SIG-M5 treated with dmso at 0.1 percent for 504 hours (cell line): ENCODE data around the gene NEU1.
"Not testable (repeated sequence)": the region's sequence is repeated elsewhere in the genome, so short reads cannot be mapped to it uniquely, and the experiment has no call there.

Experiments
- DNase-seq: peaks from one replicate; lab custom pipeline; 2025; ENCODE audit not compliant: unreplicated experiment; lab: John Stamatoyannopoulos, UW

Gene NEU1

DNA sequence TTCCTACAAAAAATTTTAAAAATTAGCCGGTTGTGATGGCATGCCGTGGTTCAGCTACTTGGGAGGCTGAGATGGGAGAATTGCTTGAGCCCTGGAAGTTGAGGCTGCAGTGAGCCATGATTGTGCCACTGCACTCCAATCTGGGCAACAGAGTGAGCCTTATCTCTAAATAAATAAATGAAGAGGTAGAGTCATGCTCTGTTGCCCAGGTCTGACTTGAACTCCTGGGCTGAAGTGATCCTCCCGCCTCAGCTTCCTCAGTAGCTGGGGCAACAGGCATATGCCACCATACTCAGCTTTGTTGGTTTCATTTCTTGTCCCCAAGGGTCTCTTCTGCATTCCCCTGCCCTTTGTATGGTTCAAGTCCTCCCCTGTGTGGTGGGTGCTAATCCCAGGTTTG, 18.1 kb downstream of the NEU1 start:
- DNase-seq, result no peak

DNA sequence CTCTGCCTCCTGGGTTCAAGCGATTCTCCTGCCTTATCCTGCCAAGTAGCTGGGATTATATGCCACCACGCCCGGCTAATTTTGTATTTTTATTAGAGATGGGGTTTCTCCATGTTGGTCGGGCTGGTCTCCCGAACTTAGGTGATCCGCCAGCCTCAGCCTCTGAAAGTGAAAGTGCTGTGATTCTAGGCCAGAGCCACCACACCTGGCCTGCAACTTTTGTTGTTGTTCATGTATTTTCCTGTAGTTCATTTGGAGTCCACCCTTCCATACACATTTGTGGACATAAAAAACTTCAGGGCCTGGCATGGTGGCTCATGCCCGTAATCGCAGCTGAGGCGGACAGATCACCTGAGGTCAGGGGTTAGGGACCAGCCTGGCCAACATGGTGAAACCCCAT, 20.6 kb downstream of the NEU1 start:
- no peak for DNase-seq

DNA sequence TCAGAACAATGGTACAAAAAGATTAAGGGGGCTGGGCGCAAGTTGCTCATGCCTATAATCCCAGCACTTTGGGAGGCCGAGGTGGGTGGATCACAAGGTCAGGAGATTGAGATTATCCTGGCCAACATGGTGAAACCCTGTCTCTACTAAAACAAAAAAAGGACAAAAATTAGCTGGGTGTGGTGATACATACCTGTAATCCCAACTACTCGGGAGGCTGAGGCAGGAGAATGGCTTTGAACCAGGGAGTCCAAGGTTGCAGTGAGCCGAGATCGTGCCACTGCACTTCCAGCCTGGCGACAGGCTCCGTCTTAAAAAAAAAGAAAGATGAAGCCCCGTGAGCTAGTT, 22.9 kb downstream of the NEU1 start:
- DNase-seq, result not testable (repeated sequence)

DNA sequence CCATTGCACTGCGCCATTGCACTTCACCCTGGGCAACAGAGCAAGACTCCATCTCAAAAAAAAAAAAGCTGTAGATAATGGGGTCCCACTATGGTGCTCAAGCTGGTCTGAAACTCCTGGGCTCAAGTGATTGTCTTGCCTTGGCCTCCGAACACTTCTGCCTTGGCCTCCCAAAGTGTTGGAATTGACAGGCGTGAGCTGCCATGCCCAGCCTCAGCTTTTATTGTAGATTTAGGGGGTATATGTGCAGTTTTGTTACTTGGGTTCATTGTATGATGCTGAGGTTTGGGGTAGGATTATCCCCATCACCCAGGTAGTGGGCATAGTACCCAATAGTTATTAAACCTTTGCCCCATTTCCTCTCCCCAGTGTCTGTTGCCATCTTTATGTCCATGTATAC, 23.7 kb downstream of the NEU1 start:
- DNase-seq, result no peak

DNA sequence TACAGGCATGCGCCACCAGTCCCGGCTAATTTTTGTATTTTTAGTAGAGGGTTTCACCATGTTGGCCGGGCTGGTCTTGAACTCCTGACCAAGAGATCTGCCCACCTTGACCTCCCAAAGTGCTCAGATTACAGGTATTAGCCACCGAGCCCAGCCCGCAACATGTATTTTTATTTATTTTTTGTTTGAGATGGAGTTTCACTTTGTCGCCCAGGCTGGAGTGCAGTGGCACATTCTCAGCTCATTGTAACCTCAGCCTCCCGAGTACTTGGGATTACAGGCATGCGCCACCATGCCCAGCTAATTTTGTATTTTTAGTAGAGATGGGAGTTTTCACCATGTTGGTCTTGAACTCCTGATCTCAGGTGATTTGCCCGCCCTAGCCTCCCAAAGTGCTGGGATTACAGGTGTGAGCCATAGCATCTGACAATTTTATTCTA, 24.5 kb downstream of the NEU1 start:
- not testable (repeated sequence) for DNase-seq

DNA sequence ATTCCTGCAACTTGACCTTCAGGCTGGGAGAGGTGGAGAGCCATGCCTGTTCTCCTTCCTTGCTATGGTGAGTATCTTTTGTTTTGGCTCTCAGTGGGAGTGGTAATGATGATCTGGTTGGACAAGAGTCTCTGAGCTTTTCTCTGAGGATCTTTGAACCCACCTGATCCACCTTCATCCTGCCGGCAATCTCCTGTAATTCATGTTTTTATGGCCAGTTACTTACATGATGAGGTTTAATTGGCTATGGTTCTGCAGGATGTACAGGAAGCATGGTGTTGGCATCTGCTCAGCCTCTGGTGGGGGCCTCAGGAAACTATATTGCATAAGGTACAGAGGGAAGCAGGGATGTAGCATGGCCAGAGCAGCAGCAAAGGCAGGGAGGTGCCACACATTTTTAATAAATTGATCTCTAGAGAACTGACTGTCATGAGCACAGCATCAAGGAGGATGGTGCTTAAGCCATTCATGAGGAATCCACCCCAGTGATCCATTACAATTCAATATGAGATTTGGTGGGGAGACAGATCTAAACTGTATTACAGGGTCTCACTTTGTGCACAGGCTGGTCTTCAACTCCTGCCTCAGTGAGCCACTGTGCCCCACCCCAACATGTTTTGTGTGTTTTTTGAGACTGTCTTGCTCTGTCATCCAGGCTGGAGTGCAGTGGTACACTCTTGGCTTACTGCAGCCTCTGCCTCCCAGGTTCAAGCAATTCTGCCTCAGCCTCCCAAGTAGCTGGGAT, 25.1 kb downstream of the NEU1 start:
- peak; percentile 31 for DNase-seq

DNA sequence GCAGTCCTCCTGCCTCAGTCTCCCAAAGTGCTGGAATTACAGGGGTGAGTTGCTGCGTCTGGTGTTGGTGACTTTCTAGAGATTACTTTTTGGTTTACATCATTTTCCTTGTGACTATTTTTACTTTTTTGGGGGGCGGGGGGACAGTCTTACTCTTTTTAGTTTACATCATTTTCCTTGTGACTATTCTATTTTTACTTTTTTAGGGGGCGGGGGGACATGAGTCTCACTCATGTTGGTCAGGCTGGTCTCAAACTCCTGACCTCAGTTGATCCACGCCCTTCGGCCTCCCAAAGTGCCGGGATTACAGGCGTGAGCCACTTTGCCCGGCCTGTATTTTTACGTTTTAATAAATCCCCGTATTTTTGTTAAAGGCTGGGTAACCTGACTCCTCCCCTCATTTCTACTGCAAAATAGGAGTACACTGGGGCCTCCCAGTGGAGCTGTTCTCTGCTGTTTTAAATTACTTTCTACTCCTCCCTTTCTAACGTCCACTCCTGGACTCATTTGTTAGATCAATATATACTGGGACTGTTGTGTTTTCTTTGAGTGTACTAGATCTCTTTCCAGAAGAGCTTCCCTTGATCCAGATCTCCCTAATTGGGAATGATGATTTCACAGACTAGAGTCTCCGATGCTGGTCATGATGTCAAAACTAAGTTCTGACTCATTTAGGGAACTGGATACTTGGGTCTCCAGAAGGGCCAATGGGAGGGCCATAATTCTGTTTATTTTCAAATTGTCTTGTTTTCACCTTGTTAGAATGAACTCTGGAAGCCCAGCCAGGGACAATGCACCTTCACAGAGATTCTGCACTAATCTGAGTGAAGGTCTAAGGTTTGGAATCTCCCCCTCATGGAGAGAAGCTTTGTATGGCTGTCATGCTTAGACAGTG, 25.9 kb downstream of the NEU1 start:
- DNase-seq, result peak; percentile 51

DNA sequence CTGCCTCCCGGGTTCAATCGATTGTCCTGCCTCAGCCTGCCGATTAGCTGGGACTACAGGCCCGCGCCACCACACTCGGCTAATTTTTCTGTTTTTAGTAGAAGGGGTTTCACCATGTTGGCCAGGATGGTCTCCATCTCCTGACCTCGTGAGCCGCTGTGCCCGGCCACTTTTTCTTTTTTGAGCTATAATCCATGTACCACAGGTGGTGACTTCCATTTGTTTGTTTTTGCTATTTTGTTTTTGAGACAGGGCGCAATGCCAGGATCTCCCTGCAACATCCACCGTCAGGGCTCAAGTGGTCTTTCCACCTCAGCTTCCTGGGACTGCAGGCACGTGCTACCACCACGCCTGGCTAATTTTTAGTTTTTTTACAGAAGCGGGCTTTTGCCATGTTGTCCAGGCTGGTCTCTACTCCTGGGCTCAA, 26.6 kb downstream of the NEU1 start:
- DNase-seq, result no peak

DNA sequence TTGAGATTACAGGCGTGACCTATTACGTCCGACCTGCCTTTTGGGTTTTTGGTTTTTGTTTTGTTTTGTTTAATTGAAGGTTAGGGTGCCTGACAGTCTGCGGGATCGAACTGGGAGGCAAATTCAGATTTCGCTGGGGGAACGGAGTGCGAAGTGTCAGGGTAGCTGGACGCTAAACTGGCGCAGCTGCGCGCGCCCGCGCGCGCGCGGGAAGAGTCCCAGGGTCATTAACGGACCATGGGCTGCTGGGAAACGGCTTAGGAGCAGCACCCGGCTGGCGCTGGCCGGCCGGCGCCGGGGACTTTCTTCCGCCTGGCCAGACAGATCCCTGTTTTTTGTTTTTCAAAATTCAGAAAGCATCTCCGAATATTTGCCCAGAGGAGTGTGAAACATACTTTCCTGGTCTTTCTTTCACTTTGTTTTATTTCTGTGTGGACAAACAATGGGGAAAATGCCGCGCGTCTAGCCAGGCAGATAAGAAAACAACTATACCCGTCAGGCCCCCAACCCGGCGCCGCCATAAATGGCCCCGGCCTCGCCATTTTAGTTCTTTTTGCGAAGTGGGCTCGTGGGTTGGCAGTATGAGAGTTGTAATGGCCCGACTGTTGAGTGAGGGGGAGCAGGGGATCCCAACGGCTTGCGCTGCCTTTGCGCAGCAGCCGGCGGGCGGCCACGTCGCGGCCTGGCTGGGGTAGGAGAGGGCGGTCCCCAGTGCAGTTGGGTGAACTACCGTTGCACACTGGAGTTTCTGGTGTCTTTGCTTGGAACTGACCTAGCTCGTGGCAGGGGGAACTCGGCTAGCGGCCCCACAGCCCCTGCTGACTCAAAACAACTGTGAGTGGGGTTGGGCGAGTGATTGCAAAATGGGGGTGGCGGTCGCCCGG, 28.0 kb downstream of the NEU1 start:
- DNase-seq, result peak; percentile 78

DNA sequence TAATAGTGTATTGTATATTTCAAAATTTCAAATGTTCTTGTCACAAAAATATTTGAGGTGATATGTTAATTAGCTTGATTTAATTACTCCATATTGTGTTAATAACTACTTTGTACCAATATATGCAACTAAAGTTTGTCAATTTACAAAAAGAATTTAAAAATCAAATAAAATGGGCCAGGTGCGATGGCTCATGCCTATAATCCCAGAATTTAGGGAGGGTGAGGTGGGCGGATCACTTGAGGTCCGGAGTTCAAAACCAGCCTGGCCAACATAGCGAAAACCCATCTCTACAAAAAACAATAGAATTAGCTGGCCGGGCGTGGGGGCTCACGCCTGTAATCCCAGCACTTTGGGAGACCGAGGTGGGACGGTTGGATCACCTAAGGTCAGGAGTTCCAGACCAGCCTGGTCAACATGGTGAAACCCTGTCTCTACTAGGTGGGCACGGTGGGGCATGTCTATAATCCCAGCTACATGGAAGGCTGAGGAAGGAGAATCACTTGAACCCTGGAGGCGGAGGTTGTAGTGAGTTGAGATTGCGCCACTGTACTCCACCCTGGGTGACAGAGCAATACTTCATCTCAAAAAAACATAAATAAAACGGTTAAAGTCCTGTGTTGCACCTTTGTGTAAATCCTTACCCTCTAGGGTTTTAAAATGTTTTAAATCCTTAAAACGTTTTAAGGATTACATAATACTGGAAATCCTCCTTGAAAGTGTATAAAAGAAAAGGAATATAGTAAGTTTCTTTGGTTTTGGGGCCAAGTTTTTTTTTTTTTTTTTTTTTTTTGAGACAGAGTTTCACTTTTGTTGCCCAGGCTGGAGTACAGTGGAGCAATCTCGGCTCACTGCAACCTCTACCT, 31.0 kb downstream of the NEU1 start:
- DNase-seq, result peak; percentile 51

DNA sequence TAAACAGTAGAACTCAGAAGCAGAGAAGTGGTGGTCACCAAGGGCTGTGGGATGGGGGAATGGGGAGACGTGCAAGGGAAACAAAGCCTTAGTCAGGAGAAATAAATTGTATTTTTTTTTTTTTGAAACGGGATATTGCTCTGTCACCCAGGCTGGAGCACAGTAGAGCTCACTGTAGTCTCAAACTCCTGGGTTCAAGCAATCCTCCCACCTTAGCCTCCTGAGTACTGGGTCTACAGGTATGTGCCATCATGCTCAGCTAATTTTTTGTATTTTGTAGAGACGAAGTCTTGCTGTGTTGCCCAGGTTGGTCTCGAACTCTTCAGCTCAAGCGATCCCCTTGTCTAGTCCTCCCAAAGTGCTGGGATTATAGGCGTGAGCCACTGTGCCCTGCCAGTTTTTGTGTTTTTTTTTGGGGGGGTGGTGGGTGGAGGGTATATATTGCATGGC, 31.7 kb downstream of the NEU1 start:
- no peak for DNase-seq

DNA sequence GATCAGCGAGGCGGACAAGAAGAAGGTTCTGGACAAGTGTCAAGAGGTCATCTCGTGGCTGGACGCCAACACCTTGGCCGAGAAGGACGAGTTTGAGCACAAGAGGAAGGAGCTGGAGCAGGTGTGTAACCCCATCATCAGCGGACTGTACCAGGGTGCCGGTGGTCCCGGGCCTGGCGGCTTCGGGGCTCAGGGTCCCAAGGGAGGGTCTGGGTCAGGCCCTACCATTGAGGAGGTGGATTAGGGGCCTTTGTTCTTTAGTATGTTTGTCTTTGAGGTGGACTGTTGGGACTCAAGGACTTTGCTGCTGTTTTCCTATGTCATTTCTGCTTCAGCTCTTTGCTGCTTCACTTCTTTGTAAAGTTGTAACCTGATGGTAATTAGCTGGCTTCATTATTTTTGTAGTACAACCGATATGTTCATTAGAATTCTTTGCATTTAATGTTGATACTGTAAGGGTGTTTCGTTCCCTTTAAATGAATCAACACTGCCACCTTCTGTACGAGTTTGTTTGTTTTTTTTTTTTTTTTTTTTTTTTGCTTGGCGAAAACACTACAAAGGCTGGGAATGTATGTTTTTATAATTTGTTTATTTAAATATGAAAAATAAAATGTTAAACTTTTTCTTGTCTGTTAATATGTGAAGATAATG, 32.9 kb downstream of the NEU1 start:
- DNase-seq, result peak; percentile 68

DNA sequence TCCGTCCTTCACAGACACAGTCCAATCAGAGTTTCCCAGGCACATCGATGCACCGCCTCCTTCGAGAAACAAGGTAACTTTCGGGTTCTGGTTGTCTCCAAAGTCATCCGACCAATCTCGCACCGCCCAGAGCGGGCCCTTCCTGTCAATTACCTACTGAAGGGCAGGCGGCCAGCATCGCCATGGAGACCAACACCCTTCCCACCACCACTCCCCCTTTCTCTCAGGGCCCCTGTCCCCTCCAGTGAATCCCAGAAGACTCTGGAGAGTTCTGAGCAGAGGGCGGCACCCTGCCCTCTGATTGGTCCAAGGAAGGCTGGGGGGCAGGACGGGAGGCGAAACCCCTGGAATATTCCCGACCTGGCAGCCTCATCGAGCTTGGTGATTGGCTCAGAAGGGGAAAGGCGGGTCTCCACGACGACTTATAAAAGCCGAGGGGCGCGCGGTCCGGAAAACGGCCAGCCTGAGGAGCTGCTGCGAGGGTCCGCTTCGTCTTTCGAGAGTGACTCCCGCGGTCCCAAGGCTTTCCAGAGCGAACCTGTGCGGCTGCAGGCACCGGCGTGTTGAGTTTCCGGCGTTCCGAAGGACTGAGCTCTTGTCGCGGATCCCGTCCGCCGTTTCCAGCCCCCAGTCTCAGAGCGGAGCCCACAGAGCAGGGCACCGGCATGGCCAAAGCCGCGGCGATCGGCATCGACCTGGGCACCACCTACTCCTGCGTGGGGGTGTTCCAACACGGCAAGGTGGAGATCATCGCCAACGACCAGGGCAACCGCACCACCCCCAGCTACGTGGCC, 35.1 kb downstream of the NEU1 start, which contains the start of gene HSPA1B:
HSPA1B (plus strand) TSS at position 453 of the 794 bp plus-strand sequence; CDS start at position 666, 213 bp downstream.
- DNase-seq, result peak; percentile 99

DNA sequence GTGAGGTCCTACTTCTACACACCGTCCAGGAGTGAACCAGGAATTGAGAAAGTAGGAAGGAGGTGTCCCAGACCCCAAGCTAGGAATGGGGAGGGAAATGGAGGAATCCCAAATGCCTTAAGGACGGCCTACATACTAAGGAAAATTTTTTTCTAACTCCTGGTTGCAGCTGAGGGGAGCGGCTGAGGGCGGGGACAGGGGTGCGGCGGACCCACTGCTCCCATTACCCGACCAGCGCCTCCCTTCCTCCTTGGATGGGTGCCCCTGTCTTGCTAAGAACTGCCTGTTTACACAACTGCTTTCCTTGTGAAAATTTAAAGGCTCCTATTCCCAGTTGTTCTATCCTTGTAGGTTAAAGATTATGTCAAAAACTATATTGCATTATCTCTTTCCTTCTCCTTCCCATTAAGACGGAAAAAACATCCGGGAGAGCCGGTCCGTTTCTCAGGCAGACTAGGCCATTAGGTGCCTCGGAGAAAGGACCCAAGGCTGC, 35.8 kb downstream of the NEU1 start:
- DNase-seq, result peak; percentile 80

DNA sequence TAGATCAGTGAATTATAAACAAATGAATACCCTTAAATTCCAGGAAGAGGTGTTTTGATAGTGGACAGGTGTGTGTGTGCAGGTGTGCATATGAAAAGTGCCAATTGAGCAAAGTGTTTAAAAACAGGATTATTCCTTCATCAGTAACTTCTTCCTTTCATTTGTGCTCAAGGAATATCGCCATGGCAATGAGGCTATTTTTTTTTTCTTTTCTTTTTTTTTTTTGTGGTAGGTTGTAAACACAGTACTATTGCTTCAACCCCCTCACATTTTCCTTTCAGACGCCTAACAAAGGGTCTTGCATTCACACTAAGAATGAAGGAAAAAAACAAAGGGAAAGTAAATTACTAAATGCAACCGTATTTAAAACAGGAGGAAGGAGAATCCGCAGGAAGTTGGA, 37.1 kb downstream of the NEU1 start:
- no peak for DNase-seq

DNA sequence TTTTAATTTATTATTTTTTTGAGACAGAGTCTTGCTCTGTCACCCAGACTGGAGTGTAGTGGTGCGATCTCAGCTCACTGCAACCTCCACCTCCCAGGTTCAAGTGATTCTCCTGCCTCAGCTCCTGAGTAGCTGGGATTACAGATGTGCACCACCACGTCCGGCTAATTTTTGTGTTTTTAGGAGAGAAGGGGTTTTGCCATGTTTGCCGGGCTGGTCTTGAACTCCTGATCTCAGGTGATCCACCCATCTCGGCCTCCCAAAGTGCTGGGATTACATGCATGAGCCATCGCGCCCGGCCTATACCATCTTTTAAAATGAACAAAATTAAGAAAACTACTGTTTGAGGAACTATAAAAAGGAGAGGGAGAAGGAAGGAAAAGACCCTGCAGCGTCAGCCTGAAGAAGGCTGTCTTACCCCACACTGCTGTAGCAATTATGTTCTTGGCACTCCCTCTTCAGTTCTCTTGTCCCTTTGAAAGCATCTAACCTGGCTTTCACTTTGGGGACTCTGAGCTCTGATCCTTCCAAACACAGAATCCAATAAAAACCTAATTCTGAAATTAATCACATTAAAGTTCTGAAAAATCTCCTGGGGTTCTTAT, 38.9 kb downstream of the NEU1 start:
- peak; percentile 81 for DNase-seq

DNA sequence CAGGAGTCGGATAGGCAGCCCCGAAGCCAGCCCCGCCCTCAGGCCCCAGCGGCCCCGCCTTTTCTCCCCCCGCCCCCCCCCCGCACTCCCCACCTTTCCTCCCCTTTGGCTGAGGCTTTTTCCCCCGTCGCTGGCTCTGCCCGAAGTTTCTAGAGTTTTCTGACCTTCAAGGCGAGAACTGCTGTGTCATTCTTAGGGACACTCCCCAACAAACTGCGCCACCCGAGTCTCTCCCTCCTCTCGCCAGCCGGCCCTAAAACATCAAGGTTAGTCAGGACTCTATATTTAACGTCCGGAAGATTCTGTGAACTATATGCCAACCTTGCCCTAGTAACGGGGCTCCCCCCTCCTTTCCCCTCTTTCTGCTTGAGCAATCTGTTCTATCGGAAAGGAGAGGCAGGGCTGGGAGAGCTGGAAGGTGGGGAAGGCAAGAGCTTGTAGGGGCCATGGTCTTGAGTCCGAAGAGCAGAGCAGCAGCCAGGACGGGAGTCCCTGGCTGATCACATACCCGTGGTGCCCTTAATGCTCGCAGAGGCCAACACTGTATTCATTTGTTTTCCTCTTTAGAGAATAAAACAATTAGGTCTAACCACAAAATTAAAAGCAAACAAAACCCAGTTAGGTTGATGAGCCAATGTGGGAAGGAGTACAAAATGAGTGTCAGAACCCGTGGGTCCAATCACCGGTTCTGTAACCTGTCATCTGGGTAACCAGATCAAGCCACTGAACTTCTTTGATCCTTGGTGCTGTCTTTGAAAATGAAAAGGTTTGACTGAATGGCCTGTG, 40.4 kb downstream of the NEU1 start:
- DNase-seq, result peak; percentile 90
